Progenitor cell of endocrine pancreas (in vitro differentiated cells): ENCODE data around the gene YPEL2. TPM values are rescaled to one million over a fixed set of nuclear protein-coding genes. Genes with fewer than 3 reads are reported as not detected.

Experiments
- DNase-seq: peaks from one replicate; pipeline ENCODE4 v3.0.0; 2021; ENCODE audit warnings: low spot score; ENCODE audit not compliant: unreplicated experiment
- H3K27ac Mint-ChIP-seq: 2 replicates; pipeline ENCODE4 v1.8.0; 2021; ENCODE audit warnings: mild to moderate bottlenecking, moderate library complexity, mixed read lengths
- H3K27me3 Mint-ChIP-seq: 2 replicates; pipeline ENCODE4 v1.8.0; 2021; ENCODE audit warnings: mixed read lengths
- H3K36me3 Mint-ChIP-seq: 2 replicates; pipeline ENCODE4 v1.8.0; 2022; ENCODE audit warnings: mixed read lengths; ENCODE audit not compliant: insufficient read depth
- H3K4me1 Mint-ChIP-seq: 2 replicates; pipeline ENCODE4 v1.8.0; 2021; ENCODE audit warnings: low read depth, mixed read lengths
- H3K4me3 Mint-ChIP-seq: 2 replicates; pipeline ENCODE4 v1.8.0; 2021; ENCODE audit warnings: low read depth, mild to moderate bottlenecking, moderate library complexity, mixed read lengths
- H3K9me3 Mint-ChIP-seq: 2 replicates; pipeline ENCODE4 v1.8.0; 2021; ENCODE audit warnings: low read depth, mixed read lengths
- CTCF ChIP-seq: fragments of 200-600 bp; sonication (generic); IDR thresholded peaks from one replicate; pipeline ENCODE4 v1.5.0; 2021; ENCODE audit warnings: antibody characterized with exemption, mild to moderate bottlenecking; ENCODE audit not compliant: unreplicated experiment
- total RNA-seq: library from RNA; stranded (reverse); gene quantifications from 2 replicates; pipeline ENCODE4 v1.2.1, GENCODE V29; 2021

Gene YPEL2
- total RNA-seq, 1 donor from 2014 or later: 39.9 TPM

DNA sequence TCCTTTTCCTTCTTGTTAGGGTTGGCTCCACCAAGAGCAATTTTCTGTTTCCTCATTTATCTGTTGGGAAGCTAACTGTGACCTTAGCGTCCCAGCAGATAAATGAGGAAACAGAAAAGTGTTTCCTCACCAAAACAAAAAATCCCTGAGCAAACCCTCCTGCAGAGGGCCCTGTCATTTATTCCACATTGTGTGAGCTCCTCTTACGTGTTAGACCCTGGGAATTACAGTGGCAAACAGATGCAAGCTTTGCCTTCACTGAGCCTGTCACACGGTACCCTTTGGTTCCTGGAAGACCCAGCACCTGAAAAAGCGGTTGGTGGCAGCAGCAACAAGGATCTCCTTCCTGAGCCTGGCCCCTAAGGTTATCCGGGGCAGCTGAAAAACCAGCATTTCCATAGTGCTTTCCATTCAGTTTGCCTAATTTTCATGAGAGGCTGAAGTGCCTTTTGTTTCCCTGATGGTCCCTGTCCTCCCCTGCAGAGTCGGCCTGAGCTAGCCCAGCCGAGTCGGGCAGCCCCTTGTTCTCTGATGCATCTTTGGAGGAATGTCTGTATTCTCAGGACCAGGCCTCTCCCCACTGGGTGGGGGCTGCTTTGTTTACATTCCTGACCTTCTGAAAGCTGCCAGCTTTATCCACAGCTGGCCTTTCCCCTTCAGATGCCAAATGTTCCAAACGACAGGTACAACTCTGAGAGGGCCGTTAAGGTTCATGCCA is 34.7 kb downstream of the YPEL2 start:
- peak overlapping the region; percentile 37 for H3K4me3 Mint-ChIP-seq
- H3K4me1 Mint-ChIP-seq: peaks cover 82% of the 10 kb centered on the region
- no peak for DNase-seq
- peaks cover 12% of the 10 kb centered on the region for H3K36me3 Mint-ChIP-seq
- no peaks in the 10 kb centered on the region for H3K9me3 Mint-ChIP-seq
- H3K27ac Mint-ChIP-seq: peak overlapping the region; percentile 97
- peak; percentile 14 for TF ChIP-seq CTCF
- no peaks in the 10 kb centered on the region for H3K27me3 Mint-ChIP-seq

GRCh38 chr17:59366773-59367656 is 35.6 kb downstream of the YPEL2 start:
- peaks cover 82% of the 10 kb centered on the region for H3K4me1 Mint-ChIP-seq
- H3K4me3 Mint-ChIP-seq: peak overlapping the region; percentile 52
- H3K36me3 Mint-ChIP-seq: peaks cover 11% of the 10 kb centered on the region
- H3K27ac Mint-ChIP-seq: peak overlapping the region; percentile 97
- no peaks in the 10 kb centered on the region for H3K27me3 Mint-ChIP-seq
- peak; percentile 28 for DNase-seq
- no peak for TF ChIP-seq CTCF
- H3K9me3 Mint-ChIP-seq: no peaks in the 10 kb centered on the region

- Mint-ChIP-seq H3K36me3 (peaks cover 11% of the 10 kb centered on the region), H3K27ac (peak overlapping the region; percentile 97), H3K9me3 (no peaks in the 10 kb centered on the region), H3K4me1 (peaks cover 82% of the 10 kb centered on the region), H3K4me3 (peak overlapping the region; percentile 52), H3K27me3 (no peaks in the 10 kb centered on the region)
- DNase-seq: no peak
- no peak for TF ChIP-seq CTCF
Measured at GRCh38 chr17:59367657-59368045, 36.2 kb downstream of the YPEL2 start.

- peak overlapping the region; percentile 97 for H3K27ac Mint-ChIP-seq
Measured at GRCh38 chr17:59368218-59368857, 36.9 kb downstream of the YPEL2 start.

More at GRCh38 chr17:59368218-59368857, 36.9 kb downstream of the YPEL2 start:
- DNase-seq: no peak
- peak overlapping the region; percentile 44 for H3K4me3 Mint-ChIP-seq
- H3K27me3 Mint-ChIP-seq: no peaks in the 10 kb centered on the region
- no peaks in the 10 kb centered on the region for H3K9me3 Mint-ChIP-seq
- TF ChIP-seq CTCF: no peak
- H3K36me3 Mint-ChIP-seq: peaks cover 11% of the 10 kb centered on the region
- peaks cover 86% of the 10 kb centered on the region for H3K4me1 Mint-ChIP-seq
